Measurements from ENCODE around the gene PSRC1.
A peak's percentile ranks its signal among the peaks of the same experiment; 100 is the strongest.
"Not testable (repeated sequence)": the region's sequence is repeated elsewhere in the genome, so short reads cannot be mapped to it uniquely, and the experiment has no call there.

PSRC1 gene

GRCh38 chr1:109295712-109296415 lies 12.9 kb upstream of the PSRC1 start:
- DNase-seq (ENCODE audit: low spot score) = no peak

- no peak for DNase-seq (ENCODE audit: low spot score)
Observed at GRCh38 chr1:109294481-109294880, 11.5 kb upstream of the PSRC1 start.

- no peak for DNase-seq (ENCODE audit: low spot score)
Observed at GRCh38 chr1:109293026-109293425, 10.1 kb upstream of the PSRC1 start.

- DNase-seq (ENCODE audit: low spot score) = no peak
Observed at GRCh38 chr1:109292364-109292763, 9.4 kb upstream of the PSRC1 start.

- DNase-seq (ENCODE audit: low spot score) = no peak
Observed at GRCh38 chr1:109290998-109291397, 8.1 kb upstream of the PSRC1 start.

GRCh38 chr1:109290137-109290536 lies 7.2 kb upstream of the PSRC1 start:
- DNase-seq (ENCODE audit: low spot score) = no peak

GRCh38 chr1:109286762-109287161 lies 3.8 kb upstream of the PSRC1 start:
- not testable (repeated sequence) for DNase-seq (ENCODE audit: low spot score)

- no peak for DNase-seq (ENCODE audit: low spot score)
Observed at GRCh38 chr1:109283748-109284600, 1.0 kb upstream of the PSRC1 start.

GRCh38 chr1:109282497-109282951 lies 421 bp downstream of the PSRC1 start:
- no peak for DNase-seq (ENCODE audit: low spot score)

- DNase-seq (ENCODE audit: low spot score) = no peak
Observed at GRCh38 chr1:109281680-109282496, 1.1 kb downstream of the PSRC1 start.

- no peak for DNase-seq (ENCODE audit: low spot score)
Observed at GRCh38 chr1:109280862-109281261, 2.1 kb downstream of the PSRC1 start.

GRCh38 chr1:109279615-109280278 lies 3.2 kb downstream of the PSRC1 start:
- no peak for DNase-seq (ENCODE audit: low spot score)

- DNase-seq (ENCODE audit: low spot score) = peak; percentile 83
Observed at GRCh38 chr1:109277434-109278204, 5.3 kb downstream of the PSRC1 start.

GRCh38 chr1:109275706-109276345 lies 7.1 kb downstream of the PSRC1 start:
- DNase-seq (ENCODE audit: low spot score) = no peak

- no peak for DNase-seq (ENCODE audit: low spot score)
Observed at GRCh38 chr1:109274533-109275476, 8.1 kb downstream of the PSRC1 start.

GRCh38 chr1:109273570-109274288 lies 9.2 kb downstream of the PSRC1 start:
- DNase-seq (ENCODE audit: low spot score) = no peak

GRCh38 chr1:109272831-109273547 lies 10.0 kb downstream of the PSRC1 start:
- no peak for DNase-seq (ENCODE audit: low spot score)

All from NAMALWA (cell line).